GM19372 (cell line): ENCODE data around the gene TTC7B.

ENCODE experiments used
- ATAC-seq: cut with Tn5 transposase; IDR thresholded peaks from one replicate; pipeline ENCODE4 v1.9.1; 2021; ENCODE audit warnings: mild to moderate bottlenecking, low read depth, moderate library complexity; ENCODE audit not compliant: unreplicated experiment

Gene TTC7B

GRCh38 chr14:90808759-90809529 is 7.3 kb downstream of the TTC7B start:
- ATAC-seq: no peak

- no peak for ATAC-seq
These were observed 9.2 kb downstream of the TTC7B start for GRCh38 chr14:90807060-90807459.

DNA sequence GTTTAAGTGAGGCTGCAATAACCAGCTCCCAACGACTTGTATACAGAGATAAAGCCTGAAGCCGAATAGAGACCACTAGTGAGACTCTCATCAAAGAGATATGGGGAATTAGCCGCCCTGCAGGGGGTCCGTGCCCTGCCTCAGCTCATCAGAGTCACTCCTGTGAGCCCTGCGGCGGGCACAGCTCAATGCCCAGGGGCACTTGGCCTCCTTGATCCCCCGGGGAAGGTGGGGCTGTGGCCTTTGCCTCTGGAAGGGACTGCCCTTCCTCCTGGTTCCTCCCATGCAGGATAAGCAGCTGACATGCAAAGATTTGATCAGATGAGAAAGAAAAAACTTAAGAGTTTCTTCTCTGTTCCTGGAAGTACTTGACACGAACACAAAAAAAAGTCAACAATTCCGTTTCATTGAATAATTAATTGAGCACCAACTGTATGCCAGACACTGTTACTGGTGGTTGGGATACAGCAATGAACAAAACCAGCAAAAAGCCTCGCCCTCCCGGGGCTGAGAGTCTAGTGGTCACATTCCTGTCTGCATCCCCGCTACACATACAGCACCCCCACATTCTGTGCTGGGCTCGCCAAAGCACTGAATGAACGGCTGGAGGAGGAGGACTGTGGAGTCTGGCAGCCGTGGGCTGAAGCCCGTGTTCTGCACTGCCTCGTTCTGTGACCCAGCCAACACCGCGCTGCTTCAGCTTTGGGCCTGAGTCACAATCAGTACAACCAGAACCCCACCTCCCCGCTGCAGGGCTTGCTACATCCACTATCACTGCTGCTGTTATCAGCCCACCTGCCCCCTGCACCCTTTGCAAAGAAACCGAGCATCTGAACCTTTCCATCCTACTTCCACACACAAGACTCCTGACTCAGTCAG is 10.3 kb downstream of the TTC7B start:
- no peak for ATAC-seq

DNA sequence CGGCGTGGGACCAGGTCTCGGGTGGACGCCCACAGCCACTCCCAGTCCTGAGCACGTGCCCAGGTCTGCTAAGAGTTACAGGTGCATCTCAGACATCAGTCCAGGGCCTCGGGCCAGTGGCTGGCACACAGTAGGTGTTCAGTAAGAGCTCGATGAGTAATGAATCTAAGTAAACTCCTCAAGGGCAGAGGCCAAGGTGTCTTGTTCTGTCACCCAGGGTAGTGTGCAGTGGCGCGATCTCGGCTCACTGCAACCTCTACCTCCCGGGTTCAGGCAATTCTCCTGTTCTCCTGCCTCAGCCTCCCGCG is 11.2 kb downstream of the TTC7B start:
- no peak for ATAC-seq

GRCh38 chr14:90804292-90805083 is 11.7 kb downstream of the TTC7B start:
- no peak for ATAC-seq

DNA sequence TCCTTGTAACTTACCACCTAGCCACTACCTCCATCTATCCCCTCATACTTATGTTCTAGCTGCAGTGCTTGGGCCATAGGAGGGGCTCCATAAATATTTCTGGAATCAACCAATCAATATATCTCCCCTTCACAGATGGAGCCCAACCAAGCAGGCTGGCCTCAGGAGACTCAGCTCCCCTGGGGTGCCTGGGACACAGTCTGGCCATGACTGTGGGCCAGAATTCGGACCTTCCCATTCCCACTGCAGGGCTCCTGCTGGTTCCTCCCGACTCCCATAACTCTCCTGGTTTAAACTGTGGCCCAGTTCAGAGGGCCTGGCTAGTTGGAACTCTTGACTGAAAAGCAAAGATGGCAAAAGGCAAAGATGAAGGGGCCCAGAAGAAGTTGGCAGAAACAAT is 13.0 kb downstream of the TTC7B start:
- no peak for ATAC-seq

DNA sequence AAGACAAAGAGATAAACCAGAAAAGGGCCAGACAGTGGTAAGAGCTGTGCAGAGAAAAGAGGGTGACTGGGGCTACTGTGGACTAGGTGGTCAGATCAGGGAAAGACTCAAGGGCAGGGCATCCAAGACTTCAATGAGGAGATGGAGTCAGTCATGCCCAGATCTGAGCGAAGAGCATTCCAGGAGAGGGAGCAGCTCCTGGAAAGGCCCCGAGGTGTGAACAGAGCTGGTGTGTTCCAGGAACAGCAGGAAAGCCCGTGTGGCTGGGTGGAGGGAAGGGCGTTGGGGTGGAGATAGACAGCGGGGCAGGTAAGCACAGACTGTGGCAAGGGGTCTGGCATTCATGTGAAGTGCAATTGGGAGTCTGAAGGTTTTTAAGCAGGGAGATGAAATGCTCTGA is 16.8 kb downstream of the TTC7B start:
- ATAC-seq: no peak

GRCh38 chr14:90797919-90798318 is 18.3 kb downstream of the TTC7B start:
- ATAC-seq: no peak

DNA sequence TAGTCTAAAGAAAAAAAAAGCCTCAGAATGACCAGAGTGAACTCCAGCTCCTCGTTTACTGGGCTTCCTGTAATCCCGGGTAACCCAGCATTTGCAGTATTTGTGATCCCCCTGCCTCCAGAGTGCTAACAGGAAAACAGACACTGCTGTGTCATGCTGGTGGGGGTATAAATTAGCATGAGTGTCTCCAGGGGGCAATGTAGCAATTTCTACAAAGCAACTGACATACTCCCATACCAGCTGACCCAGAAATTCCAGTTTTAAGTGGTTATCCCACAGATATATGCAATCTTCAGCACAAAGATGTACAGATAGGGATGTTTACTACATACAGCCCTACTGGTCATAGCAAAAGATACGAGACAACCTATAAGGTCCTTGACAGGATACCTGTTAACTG is 18.8 kb downstream of the TTC7B start:
- no peak for ATAC-seq

DNA sequence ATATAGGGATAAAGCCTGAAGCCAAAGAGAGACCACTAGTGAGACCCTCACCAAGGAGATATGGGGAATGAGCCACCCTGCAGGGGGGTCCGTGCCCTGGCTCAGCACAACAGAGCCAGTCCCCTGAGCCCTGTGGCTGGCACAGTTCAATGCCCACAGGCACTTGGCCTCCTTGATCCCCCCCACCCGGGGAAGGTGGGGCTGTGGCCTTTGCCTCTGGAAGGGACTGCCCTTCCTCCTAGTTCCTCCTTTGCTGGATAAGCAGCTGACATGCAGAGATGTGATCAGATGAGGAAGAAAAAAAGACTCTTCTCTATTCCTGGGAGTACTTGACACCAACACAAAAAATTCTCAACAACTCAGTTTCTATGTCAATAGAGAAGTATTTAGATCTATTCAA is 19.9 kb downstream of the TTC7B start:
- no peak for ATAC-seq

DNA sequence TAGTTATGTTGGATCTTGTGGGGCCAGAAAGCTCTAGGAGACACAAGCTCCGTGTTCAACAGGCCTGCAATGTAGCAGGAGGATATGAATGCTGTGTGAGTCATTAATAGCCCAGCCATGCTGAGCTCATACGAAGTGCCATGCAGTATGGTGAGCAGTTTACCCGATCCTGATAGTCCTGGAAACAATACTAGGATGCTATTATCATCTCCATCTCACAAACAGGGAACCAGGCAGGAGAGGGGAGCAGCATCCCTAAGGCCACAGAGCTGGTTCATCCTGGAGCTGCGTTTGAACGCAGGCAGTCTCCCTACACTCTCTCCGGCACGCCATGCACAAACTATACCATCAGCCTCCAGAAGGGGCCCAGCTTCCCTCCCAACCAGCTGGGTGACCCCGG is 20.5 kb downstream of the TTC7B start:
- no peak for ATAC-seq

DNA sequence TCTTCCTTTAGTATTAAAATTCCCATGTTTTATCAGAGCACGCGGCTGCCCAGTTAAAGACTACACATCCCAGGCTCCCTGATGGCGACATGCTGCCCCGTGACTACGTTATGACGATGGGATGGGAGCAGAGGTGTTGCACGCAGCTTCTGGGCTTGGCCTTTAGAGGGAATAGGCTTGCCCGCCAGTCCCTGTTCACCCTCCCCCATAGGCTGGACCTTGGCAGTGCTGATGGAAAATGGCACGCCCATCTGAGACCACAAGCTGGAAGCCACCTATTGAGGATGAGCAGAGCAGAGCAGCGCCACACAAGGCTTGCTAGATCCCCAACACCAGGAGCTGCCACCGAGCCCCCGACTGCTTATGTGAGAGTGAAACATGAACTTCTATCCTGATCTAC is 24.7 kb downstream of the TTC7B start:
- ATAC-seq: no peak

GRCh38 chr14:90788031-90788430 is 28.2 kb downstream of the TTC7B start:
- ATAC-seq: no peak

DNA sequence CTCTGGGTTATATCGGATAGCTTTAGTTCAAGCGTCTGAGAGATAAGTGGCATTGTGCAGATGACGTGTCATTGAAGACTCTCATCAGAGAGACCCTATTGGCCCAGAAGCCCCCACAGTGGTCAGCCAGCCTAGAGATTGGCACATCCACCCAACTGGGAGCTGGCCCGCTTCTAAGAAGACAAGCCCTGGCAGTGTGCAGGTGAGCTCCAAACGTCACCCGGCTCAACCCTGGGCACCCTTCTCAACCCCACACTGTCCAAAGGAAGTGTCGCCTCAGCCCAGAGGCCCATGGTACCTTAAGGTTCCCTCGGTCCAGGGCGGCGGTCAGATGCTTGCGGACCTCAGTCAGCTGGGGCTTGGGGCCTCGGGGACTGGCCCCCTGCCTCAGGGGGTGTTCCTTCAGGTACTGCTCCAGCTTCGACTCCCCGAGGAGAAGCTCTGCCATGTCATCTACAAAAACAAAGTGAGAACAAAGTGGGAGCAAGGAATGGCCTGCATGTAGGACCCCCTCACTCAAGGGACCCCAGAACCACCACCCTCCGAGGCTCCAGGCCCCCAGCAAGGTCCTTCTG is 30.3 kb downstream of the TTC7B start:
- ATAC-seq: no peak

GRCh38 chr14:90785471-90785870 is 30.8 kb downstream of the TTC7B start:
- no peak for ATAC-seq

DNA sequence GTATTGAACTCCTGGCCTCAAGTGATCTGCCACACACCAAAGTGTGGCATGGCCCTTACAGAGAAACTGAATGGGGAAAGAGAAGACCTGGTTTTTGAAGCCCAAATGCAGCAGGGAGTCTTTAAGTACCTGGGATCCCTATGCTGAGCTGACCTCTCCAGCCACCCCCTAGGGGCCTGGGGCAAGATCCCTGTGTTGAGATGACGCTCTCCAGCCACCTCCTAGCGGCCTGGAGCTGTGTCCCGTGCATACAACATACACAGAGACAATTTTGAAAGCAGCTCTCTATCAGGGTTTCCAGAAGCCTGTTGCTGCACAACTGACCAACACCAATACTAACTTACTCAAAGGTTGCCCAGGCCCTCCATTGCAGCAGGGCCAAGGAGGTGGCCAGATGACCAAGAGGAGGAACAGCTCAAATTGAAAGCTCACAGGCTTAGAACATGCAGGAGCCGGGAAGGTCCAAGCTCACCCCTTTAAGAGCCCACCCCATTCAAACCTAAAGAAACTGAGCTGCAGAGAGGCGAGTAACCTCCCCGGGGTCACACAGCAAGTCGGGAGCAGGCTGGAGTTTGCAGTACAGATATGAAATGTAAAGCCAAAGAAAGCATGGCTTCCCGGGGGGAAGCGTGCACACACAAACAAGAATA is 31.5 kb downstream of the TTC7B start:
- ATAC-seq: no peak

- ATAC-seq: no peak
These were observed 32.9 kb downstream of the TTC7B start for GRCh38 chr14:90783344-90783743.

DNA sequence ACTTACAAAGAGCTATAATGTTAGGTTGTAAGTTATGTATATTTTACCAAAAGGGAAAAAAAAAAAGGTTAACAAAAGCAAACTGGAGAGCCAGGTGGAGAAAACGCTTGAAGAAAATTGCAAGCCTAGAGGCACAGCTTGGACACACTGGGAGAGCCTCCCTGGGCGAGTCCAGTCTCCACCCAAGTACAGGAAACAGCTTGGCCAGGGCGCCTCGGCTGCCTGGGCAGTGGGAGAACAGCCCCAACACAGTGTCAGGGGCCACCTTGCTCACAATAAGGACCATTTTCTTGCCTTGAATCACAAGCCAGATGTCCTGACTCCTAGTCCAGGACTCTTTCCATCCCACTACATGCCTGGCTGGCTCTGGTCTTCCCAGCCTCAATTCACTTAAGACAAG is 33.3 kb downstream of the TTC7B start:
- ATAC-seq: no peak

DNA sequence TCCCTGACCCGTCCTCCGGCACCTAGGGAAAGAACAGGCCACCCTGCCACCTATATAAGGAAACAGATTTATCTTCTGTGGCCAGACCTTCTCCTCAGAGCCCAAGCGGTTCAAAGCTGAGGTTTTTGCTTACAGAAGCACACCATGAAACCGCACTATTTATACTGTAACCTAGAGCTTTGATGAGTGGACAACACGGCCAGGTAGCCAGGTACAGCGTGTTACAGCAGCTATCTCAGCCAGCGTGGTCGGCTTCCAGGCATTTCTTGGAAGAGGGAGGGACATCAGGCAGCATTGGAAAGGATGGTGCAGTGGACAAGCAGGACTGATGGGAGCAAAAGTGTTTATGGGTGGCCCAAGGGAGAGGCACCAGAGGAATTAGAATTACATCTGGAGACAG is 34.4 kb downstream of the TTC7B start:
- no peak for ATAC-seq

DNA sequence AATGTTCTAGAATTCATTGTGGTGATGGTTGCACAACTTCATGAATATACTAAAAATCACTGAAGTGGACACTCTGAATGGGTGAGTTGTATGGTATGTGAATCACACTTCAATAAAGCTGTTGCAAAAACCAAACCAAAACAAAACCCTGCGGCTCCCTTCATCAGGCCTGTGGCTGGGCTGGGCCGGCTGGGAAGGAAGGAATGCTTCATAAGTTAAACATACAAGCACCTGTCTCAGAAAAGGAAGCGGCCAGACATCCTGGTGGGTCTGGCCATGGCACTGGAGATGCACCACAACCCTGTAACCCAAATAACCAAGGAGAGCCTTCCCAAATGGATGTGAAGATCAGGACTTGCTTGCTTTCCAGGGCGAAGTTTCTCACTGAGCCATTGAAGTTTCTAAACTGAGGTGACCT is 34.9 kb downstream of the TTC7B start:
- no peak for ATAC-seq
